Lower lobe of right lung (tissue), 2 donors: Measurements from ENCODE around the gene GPR150. TPM values are rescaled to one million over a fixed set of nuclear protein-coding genes. Genes with fewer than 3 reads are reported as not detected.

Experiments
- ATAC-seq, 2 donors: fragments of 200-7000 bp; cut with Tn5 transposase; one replicate each; pipeline ENCODE4 v1.9.1; 2020 to 2022; ENCODE audit warnings: mild to moderate bottlenecking in 2 of 2, moderate library complexity in 2 of 2
- DNase-seq: peaks from one replicate; pipeline ENCODE4 v3.0.0-alpha.2; 2020
- H3K27ac ChIP-seq: fragments of 200-600 bp; one replicate; pipeline ENCODE4 v1.8.0; 2022
- H3K27me3 ChIP-seq: fragments of 200-600 bp; one replicate; pipeline ENCODE4 v1.8.0; 2022; ENCODE audit warnings: low read depth
- H3K36me3 ChIP-seq: fragments of 200-600 bp; one replicate; pipeline ENCODE4 v1.8.0; 2022; ENCODE audit warnings: mild to moderate bottlenecking
- H3K4me1 ChIP-seq: fragments of 200-600 bp; one replicate; pipeline ENCODE4 v1.8.0; 2022
- H3K4me3 ChIP-seq: fragments of 200-600 bp; one replicate; pipeline ENCODE4 v1.8.0; 2022; ENCODE audit warnings: mild to moderate bottlenecking
- H3K9me3 ChIP-seq: fragments of 200-600 bp; one replicate; pipeline ENCODE4 v1.8.0; 2022
- CTCF ChIP-seq: fragments of 200-600 bp; IDR thresholded peaks from one replicate; pipeline ENCODE4 v1.8.0; 2022; ENCODE audit warnings: antibody characterized with exemption, mild to moderate bottlenecking
- intact Hi-C: fragments of 100-400 bp; cut with DNase I; formaldehyde crosslinking; loops from one replicate; pipeline ENCODE4 v1.11.0; 2022
- long read RNA-seq: library from polyadenylated mRNA; unstranded; transcript quantifications from one replicate; pipeline ENCODE4 v2.0.0, GENCODE V29; 2021
- total RNA-seq: library from RNA; stranded (reverse); fragmentation: NEBNext Ultra II Directional; extraction: Animal tissue kit (Norgen Biotek cat#: 25700); gene quantifications from one replicate; pipeline ENCODE4 v1.2.1, GENCODE V29; 2021
- donor health status: DM: no; HTN: yes; CAD: no; lungs with severe emphysema.

Gene GPR150
- total RNA-seq = 0.18 TPM
- long read RNA-seq, partial matches to known transcripts = 0 of 1 reads
- long read RNA-seq, other reads (novel, unspliced or antisense) = 0 of 1 reads

- peak; percentile 78 to 84 for ATAC-seq
- TF ChIP-seq CTCF = no peak
- intact Hi-C loops = no loop called here
- peak within 1 kb of the TSS; percentile 74 for H3K27ac ChIP-seq
- H3K27me3 ChIP-seq = no peaks in the 10 kb centered on the region
- peak within 1 kb of the TSS; percentile 70 for H3K4me3 ChIP-seq
- H3K36me3 ChIP-seq = no peaks in the 10 kb centered on the region
- H3K4me1 ChIP-seq = peaks cover 23% of the 10 kb centered on the region
- DNase-seq = peak; percentile 79
- no peaks in the 10 kb centered on the region for H3K9me3 ChIP-seq
Measured at GRCh38 chr5:95620030-95620869, at the start of gene GPR150. TSS of gene GPR150 (plus strand) at chr5:95620087. CDS start at chr5:95620276, 189 bp downstream.

GRCh38 chr5:95572016-95572415 is 47.9 kb upstream of the GPR150 start:
- no peaks in the 10 kb centered on the region for H3K27me3 ChIP-seq
- no peaks in the 10 kb centered on the region for H3K4me1 ChIP-seq
- intact Hi-C loops = no loop called here
- TF ChIP-seq CTCF = no peak
- H3K9me3 ChIP-seq = no peaks in the 10 kb centered on the region
- H3K27ac ChIP-seq = no peak overlapping the region
- DNase-seq = no peak
- no peak overlapping the region for H3K4me3 ChIP-seq
- H3K36me3 ChIP-seq = peaks cover 10% of the 10 kb centered on the region
- no peak for ATAC-seq

GRCh38 chr5:95581576-95581975 is 38.3 kb upstream of the GPR150 start:
- Histone ChIP-seq H3K9me3 (no peaks in the 10 kb centered on the region), H3K27ac (no peak overlapping the region), H3K4me1 (no peaks in the 10 kb centered on the region), H3K36me3 (peaks cover 4% of the 10 kb centered on the region), H3K27me3 (no peaks in the 10 kb centered on the region), H3K4me3 (no peak overlapping the region)
- no peak for DNase-seq
- no peak for TF ChIP-seq CTCF
- intact Hi-C loops = no loop called here
- no peak for ATAC-seq

GRCh38 chr5:95583992-95584391 is 35.9 kb upstream of the GPR150 start:
- H3K36me3 ChIP-seq = peaks cover 4% of the 10 kb centered on the region
- ATAC-seq (no peak), DNase-seq (no peak)
- no peaks in the 10 kb centered on the region for H3K9me3 ChIP-seq
- no peak for TF ChIP-seq CTCF
- no peak overlapping the region for H3K4me3 ChIP-seq
- H3K27ac ChIP-seq = no peak overlapping the region
- H3K27me3 ChIP-seq = no peaks in the 10 kb centered on the region
- no peaks in the 10 kb centered on the region for H3K4me1 ChIP-seq
- intact Hi-C loops = no loop called here

GRCh38 chr5:95590880-95591279 is 29.0 kb upstream of the GPR150 start:
- Histone ChIP-seq H3K9me3 (no peaks in the 10 kb centered on the region), H3K27me3 (no peaks in the 10 kb centered on the region), H3K27ac (no peak overlapping the region), H3K4me3 (no peak overlapping the region), H3K36me3 (no peaks in the 10 kb centered on the region), H3K4me1 (no peaks in the 10 kb centered on the region)
- ATAC-seq (no peak), DNase-seq (no peak)
- intact Hi-C loops = no loop called here
- no peak for TF ChIP-seq CTCF
